T-helper 2 cell treated with Interferon-gamma antibody and Interleukin-4, amounts not matched to agents 5 μg/mL and 100 μg/mL, for 36 hours (primary cell): ENCODE measurements around the gene ARHGAP22.

Source experiments
- DNase-seq: peaks from one replicate; pipeline ENCODE4 v3.0.0; 2021; ENCODE audit warnings: low spot score
- H3K27ac Mint-ChIP-seq: one replicate; pipeline ENCODE4 v1.8.0; 2021; ENCODE audit warnings: mild to moderate bottlenecking, mixed read lengths
- H3K27me3 Mint-ChIP-seq: one replicate; pipeline ENCODE4 v1.8.0; 2021; ENCODE audit warnings: low read depth, mixed read lengths
- H3K36me3 Mint-ChIP-seq: one replicate; pipeline ENCODE4 v1.8.0; 2021; ENCODE audit warnings: low read depth, mixed read lengths
- H3K4me1 Mint-ChIP-seq: one replicate; pipeline ENCODE4 v1.8.0; 2021; ENCODE audit warnings: low read depth, mixed read lengths
- H3K4me3 Mint-ChIP-seq: one replicate; pipeline ENCODE4 v1.8.0; 2022; ENCODE audit warnings: mild to moderate bottlenecking, moderate library complexity, mixed read lengths
- H3K9me3 Mint-ChIP-seq: one replicate; pipeline ENCODE4 v1.8.0; 2021; ENCODE audit warnings: mixed read lengths

Gene ARHGAP22

GRCh38 chr10:48595539-48595932 is 9.3 kb downstream of the ARHGAP22 start:
- no peak overlapping the region for H3K27ac Mint-ChIP-seq
- H3K9me3 Mint-ChIP-seq, result no peaks in the 10 kb centered on the region
- H3K27me3 Mint-ChIP-seq, result peaks cover 3% of the 10 kb centered on the region
- DNase-seq, result no peak
- H3K4me3 Mint-ChIP-seq, result no peak overlapping the region
- no peaks in the 10 kb centered on the region for H3K36me3 Mint-ChIP-seq
- H3K4me1 Mint-ChIP-seq, result no peaks in the 10 kb centered on the region

- no peak for DNase-seq
- Mint-ChIP-seq H3K36me3 (no peaks in the 10 kb centered on the region), H3K27ac (no peak overlapping the region), H3K4me1 (no peaks in the 10 kb centered on the region), H3K4me3 (no peak overlapping the region), H3K9me3 (no peaks in the 10 kb centered on the region), H3K27me3 (peaks cover 3% of the 10 kb centered on the region)
Observed at GRCh38 chr10:48594803-48595538, 9.9 kb downstream of the ARHGAP22 start.

- Mint-ChIP-seq H3K4me3 (no peak overlapping the region), H3K4me1 (no peaks in the 10 kb centered on the region), H3K9me3 (no peaks in the 10 kb centered on the region), H3K36me3 (no peaks in the 10 kb centered on the region), H3K27me3 (peaks cover 3% of the 10 kb centered on the region), H3K27ac (no peak overlapping the region)
- no peak for DNase-seq
Observed at GRCh38 chr10:48594371-48594770, 10.5 kb downstream of the ARHGAP22 start.

GRCh38 chr10:48592346-48592745 is 12.5 kb downstream of the ARHGAP22 start:
- DNase-seq, result no peak
- Mint-ChIP-seq H3K27me3 (peaks cover 3% of the 10 kb centered on the region), H3K4me1 (no peaks in the 10 kb centered on the region), H3K9me3 (no peaks in the 10 kb centered on the region), H3K4me3 (no peak overlapping the region), H3K27ac (no peak overlapping the region), H3K36me3 (no peaks in the 10 kb centered on the region)

GRCh38 chr10:48590945-48591344 is 13.9 kb downstream of the ARHGAP22 start:
- Mint-ChIP-seq H3K36me3 (no peaks in the 10 kb centered on the region), H3K9me3 (no peaks in the 10 kb centered on the region), H3K4me3 (no peak overlapping the region), H3K4me1 (no peaks in the 10 kb centered on the region), H3K27me3 (peaks cover 3% of the 10 kb centered on the region), H3K27ac (no peak overlapping the region)
- DNase-seq, result no peak

GRCh38 chr10:48589266-48589665 is 15.6 kb downstream of the ARHGAP22 start:
- no peak for DNase-seq
- Mint-ChIP-seq H3K9me3 (no peaks in the 10 kb centered on the region), H3K27me3 (no peaks in the 10 kb centered on the region), H3K36me3 (no peaks in the 10 kb centered on the region), H3K4me1 (no peaks in the 10 kb centered on the region), H3K4me3 (no peak overlapping the region), H3K27ac (no peak overlapping the region)

- no peaks in the 10 kb centered on the region for H3K4me1 Mint-ChIP-seq
- H3K9me3 Mint-ChIP-seq, result no peaks in the 10 kb centered on the region
- no peak for DNase-seq
- no peaks in the 10 kb centered on the region for H3K36me3 Mint-ChIP-seq
- no peaks in the 10 kb centered on the region for H3K27me3 Mint-ChIP-seq
- H3K4me3 Mint-ChIP-seq, result no peak overlapping the region
- H3K27ac Mint-ChIP-seq, result no peak overlapping the region
Observed at GRCh38 chr10:48587819-48588218, 17.1 kb downstream of the ARHGAP22 start.

- Mint-ChIP-seq H3K4me1 (no peaks in the 10 kb centered on the region), H3K36me3 (no peaks in the 10 kb centered on the region), H3K27me3 (no peaks in the 10 kb centered on the region), H3K4me3 (no peak overlapping the region), H3K27ac (no peak overlapping the region), H3K9me3 (no peaks in the 10 kb centered on the region)
- no peak for DNase-seq
Observed at GRCh38 chr10:48587101-48587500, 17.8 kb downstream of the ARHGAP22 start.

- Mint-ChIP-seq H3K36me3 (no peaks in the 10 kb centered on the region), H3K4me1 (no peaks in the 10 kb centered on the region), H3K4me3 (no peak overlapping the region), H3K27ac (no peak overlapping the region), H3K9me3 (no peaks in the 10 kb centered on the region), H3K27me3 (peaks cover 13% of the 10 kb centered on the region)
- no peak for DNase-seq
Observed at GRCh38 chr10:48582970-48583369, 21.9 kb downstream of the ARHGAP22 start.

- H3K27ac Mint-ChIP-seq, result no peak overlapping the region
- no peaks in the 10 kb centered on the region for H3K36me3 Mint-ChIP-seq
- no peak overlapping the region for H3K4me3 Mint-ChIP-seq
- H3K27me3 Mint-ChIP-seq, result peaks cover 23% of the 10 kb centered on the region
- H3K9me3 Mint-ChIP-seq, result no peaks in the 10 kb centered on the region
- H3K4me1 Mint-ChIP-seq, result no peaks in the 10 kb centered on the region
- no peak for DNase-seq
Observed at GRCh38 chr10:48580236-48580635, 24.6 kb downstream of the ARHGAP22 start.

GRCh38 chr10:48579251-48579960 is 25.5 kb downstream of the ARHGAP22 start:
- DNase-seq, result no peak
- H3K9me3 Mint-ChIP-seq, result no peaks in the 10 kb centered on the region
- peaks cover 25% of the 10 kb centered on the region for H3K27me3 Mint-ChIP-seq
- no peaks in the 10 kb centered on the region for H3K4me1 Mint-ChIP-seq
- H3K4me3 Mint-ChIP-seq, result no peak overlapping the region
- H3K27ac Mint-ChIP-seq, result no peak overlapping the region
- no peaks in the 10 kb centered on the region for H3K36me3 Mint-ChIP-seq

- peaks cover 26% of the 10 kb centered on the region for H3K27me3 Mint-ChIP-seq
- no peak for DNase-seq
- no peaks in the 10 kb centered on the region for H3K9me3 Mint-ChIP-seq
- no peak overlapping the region for H3K4me3 Mint-ChIP-seq
- no peaks in the 10 kb centered on the region for H3K36me3 Mint-ChIP-seq
- no peak overlapping the region for H3K27ac Mint-ChIP-seq
- no peaks in the 10 kb centered on the region for H3K4me1 Mint-ChIP-seq
Observed at GRCh38 chr10:48577158-48577557, 27.7 kb downstream of the ARHGAP22 start.

- H3K27me3 Mint-ChIP-seq, result peaks cover 27% of the 10 kb centered on the region
- no peak for DNase-seq
Observed at GRCh38 chr10:48576501-48576900, 28.4 kb downstream of the ARHGAP22 start.

GRCh38 chr10:48575901-48576300 is 29.0 kb downstream of the ARHGAP22 start:
- Mint-ChIP-seq H3K9me3 (no peaks in the 10 kb centered on the region), H3K4me3 (no peak overlapping the region), H3K36me3 (no peaks in the 10 kb centered on the region), H3K4me1 (no peaks in the 10 kb centered on the region), H3K27me3 (peaks cover 30% of the 10 kb centered on the region), H3K27ac (no peak overlapping the region)
- DNase-seq, result no peak

More at GRCh38 chr10:48576501-48576900, 28.4 kb downstream of the ARHGAP22 start:
- H3K27ac Mint-ChIP-seq, result no peak overlapping the region
- H3K4me3 Mint-ChIP-seq, result no peak overlapping the region
- no peaks in the 10 kb centered on the region for H3K9me3 Mint-ChIP-seq
- no peaks in the 10 kb centered on the region for H3K36me3 Mint-ChIP-seq
- no peaks in the 10 kb centered on the region for H3K4me1 Mint-ChIP-seq
